HepG2 (cell line): ENCODE results near the gene PGLYRP4. TPM values are rescaled to one million over a fixed set of nuclear protein-coding genes. Genes with fewer than 3 reads are reported as not detected.

ENCODE experiments used
- ATAC-seq: fragments of 200-7000 bp; cut with Tn5 transposase; 3 replicates; pipeline ENCODE4 v1.9.1; 2020; ENCODE audit warnings: mild to moderate bottlenecking, moderate library complexity
- BruUV-seq: library from RNA; stranded (reverse); fragments of 400-500 nt; replicated peaks from 2 replicates; lab custom pipeline; 2021; lab: Mats Ljungman, UMichigan
- CTCF ChIA-PET: fragments of 300-600 bp; formaldehyde crosslinking; extraction: SDS; loops from one replicate; lab custom pipeline; 2021; ENCODE audit warnings: low total read pairs, inconsistent platforms, low intra/inter-chr PET ratio; lab: Yijun Ruan, JAX
- POLR2A ChIA-PET: fragments of 350-600 bp; sonication (Branson Sonifier 250); formaldehyde crosslinking; loops from one replicate; lab custom pipeline; 2020; ENCODE audit warnings: antibody characterized with exemption, inconsistent platforms; lab: Yijun Ruan, JAX
- DNase-seq: peaks from one replicate; pipeline ENCODE4 v3.0.0-alpha.2; 2015; ENCODE audit warnings: low spot score
- FAIRE-seq: peaks from 3 replicates; lab custom pipeline; 2011; peaks lifted over from hg19 to GRCh38; lab: Jason Lieb, UNC
- H2AFZ ChIP-seq: one replicate; pipeline ENCODE4 v1.6.1; 2011; ENCODE audit warnings: low read length, inconsistent platforms
- H3K27ac ChIP-seq: fragments of 300-600 bp; 3 replicates; pipeline ENCODE4 v1.8.0; 2011; ENCODE audit warnings: mixed run types, mild to moderate bottlenecking, mixed read lengths, low read length, inconsistent platforms; ENCODE audit not compliant: insufficient read depth; ENCODE audit errors: extremely low read length
- H3K27me3 ChIP-seq, 2 experiments: fragments of 200-600 bp in 1 of 2; 2 replicates in 1 of 2; 3 replicates in 1 of 2; pipeline versions ENCODE4 v1.6.0 to v1.8.0; 2011; ENCODE audit warnings: low read length in 2 of 2, mild to moderate bottlenecking in 2 of 2, moderate library complexity in 2 of 2, inconsistent platforms in 1 of 2; ENCODE audit not compliant: insufficient read depth in 2 of 2, control insufficient read depth in 1 of 2
- H3K36me3 ChIP-seq, 2 experiments: fragments of 200-600 bp in 1 of 2; replicated peaks in 1 of 2; 2 replicates in 1 of 2; 3 replicates in 1 of 2; pipeline versions ENCODE4 v1.5.1 to v1.8.0; 2011; ENCODE audit warnings: low read length in 2 of 2, inconsistent platforms in 1 of 2; ENCODE audit not compliant: insufficient read depth in 2 of 2, control insufficient read depth in 1 of 2
- H3K4me1 ChIP-seq: 2 replicates; pipeline ENCODE4 v1.5.1; 2012; ENCODE audit warnings: low read length, inconsistent platforms; ENCODE audit not compliant: insufficient read depth
- H3K4me2 ChIP-seq: 2 replicates; pipeline ENCODE4 v1.6.0; 2011; ENCODE audit warnings: low read depth, low read length, inconsistent platforms
- H3K4me3 ChIP-seq, 3 experiments: fragments of 200-600 bp in 1 of 3; sonication (generic), shearing (Covaris generic) in 1 of 3; replicated peaks in 1 of 3; 2 replicates each; pipeline ENCODE4 v1.5.1; 2011 to 2016; ENCODE audit warnings: low read length in 3 of 3, inconsistent platforms in 2 of 3, low read depth in 2 of 3, mild to moderate bottlenecking in 2 of 3, control low read depth in 1 of 3, mixed read lengths in 1 of 3; ENCODE audit not compliant: insufficient read depth in 1 of 3
- H3K79me2 ChIP-seq: one replicate; pipeline ENCODE4 v1.6.1; 2011; ENCODE audit warnings: low read length, inconsistent platforms; ENCODE audit not compliant: insufficient read depth
- H3K9ac ChIP-seq: 2 replicates; pipeline ENCODE4 v1.6.0; 2011; ENCODE audit warnings: mild to moderate bottlenecking, low read depth, low read length, inconsistent platforms; ENCODE audit not compliant: insufficient read depth
- H3K9me3 ChIP-seq: 2 replicates; pipeline ENCODE4 v1.5.1; 2012; ENCODE audit warnings: mild to moderate bottlenecking, low read length
- H4K20me1 ChIP-seq: 2 replicates; pipeline ENCODE4 v1.6.0; 2011; ENCODE audit warnings: inconsistent platforms, mild to moderate bottlenecking, low read length, moderate library complexity; ENCODE audit not compliant: insufficient read depth
- DRAP1 ChIP-seq: IDR thresholded peaks from 2 replicates; pipeline ENCODE4 v1.6.1; 2016; ENCODE audit warnings: missing genetic modification reagents, missing compliant biosample characterization
- PRMT3 ChIP-seq: sonication (generic); formaldehyde crosslinking; IDR thresholded peaks from 2 replicates; pipeline ENCODE4 v1.8.1; 2022; ENCODE audit warnings: low read depth, mild to moderate bottlenecking, moderate library complexity, missing genetic modification reagents, borderline replicate concordance
- RARA ChIP-seq: IDR thresholded peaks from 2 replicates; pipeline ENCODE4 v1.6.1; 2016; ENCODE audit warnings: missing genetic modification reagents, missing compliant biosample characterization
- SMAD3 ChIP-seq: sonication (generic); formaldehyde crosslinking; IDR thresholded peaks from 2 replicates; pipeline ENCODE4 v1.4.0; 2020; ENCODE audit warnings: missing genetic modification reagents
- ZNF296 ChIP-seq: sonication (generic); formaldehyde crosslinking; conservative IDR thresholded peaks from 2 replicates; pipeline ENCODE4 v1.5.0; 2020; ENCODE audit warnings: mild to moderate bottlenecking, missing genetic modification reagents
- ZNF777 ChIP-seq: sonication (generic); formaldehyde crosslinking; IDR thresholded peaks from 2 replicates; pipeline ENCODE4 v1.4.0; 2020; ENCODE audit warnings: missing genetic modification reagents
- WGBS: methylation state at CpG from one replicate; pipeline ENCODE4 v1.1.6; 2017; ENCODE audit warnings: low lambda C conversion rate; 5-methylcytosine and 5-hydroxymethylcytosine counted together
- in situ Hi-C: cut with HindIII; loops from 2 replicates; pipeline ENCODE4 v1.10.0; 2017; ENCODE audit warnings: low pct_unique_long_range_greater_than_20kb; ENCODE audit not compliant: extremely low pct_ligation_motif_present
- intact Hi-C: fragments of 100-400 bp; cut with micrococcal nuclease; formaldehyde crosslinking; loops from one replicate; pipeline ENCODE4 v1.10.0; 2022; ENCODE audit not compliant: unreplicated experiment
- polyA plus RNA-seq, 8 experiments: library from polyadenylated mRNA; depleted of rRNA in 3 of 8; stranded (reverse) in 7 of 8; unstranded in 1 of 8; fragments of >200 nt; fragmentation: Illumina TruSeq in 4 of 8; extraction: Trizol in 4 of 8; gene quantifications; 2 replicates each; pipeline versions ENCODE4 v1.2.1 to v1.2.3, GENCODE V29; 2011 to 2016; ENCODE audit warnings: low read depth in 4 of 8, missing spikeins in 1 of 8, mixed read lengths in 1 of 8; ENCODE audit not compliant: insufficient read depth in 1 of 8
- total RNA-seq, 5 experiments: library from RNA; depleted of rRNA; stranded (reverse); fragments of >200 nt; fragmentation: Illumina TruSeq; extraction: Trizol; gene quantifications; 2 replicates each; pipeline ENCODE4 v1.2.3, GENCODE V29; 2016; ENCODE audit warnings: low read depth in 1 of 5

PGLYRP4 gene
- total and polyA plus RNA-seq, 2 of the 13 experiments (the other 11 are each of a cell fraction or from before 2014, with no cell fraction given), result not detected

GRCh38 chr1:153390938-153391710 is 42.5 kb upstream of the PGLYRP4 start, which contains the start of gene S100A8:
S100A8 (minus strand) TSS chr1:153391073; CDS start chr1:153390535, 538 bp downstream.
- no peak within 1 kb of the TSS for H3K27ac ChIP-seq
- H3K4me3 ChIP-seq, result no peak within 1 kb of the TSS
- BruUV-seq, result no TSS peak
- intact Hi-C loops (loop anchor here (10.0 kb wide), 2 partner anchors 56 to 996 kb away; no protein-coding TSS in a partner anchor), in situ Hi-C loops (no loop called here)
- H3K4me2 ChIP-seq, result no peak within 1 kb of the TSS
- H4K20me1 ChIP-seq, result no peaks in the 10 kb centered on the region
- no peaks in the 10 kb centered on the region for H3K79me2 ChIP-seq
- FAIRE-seq, result no peak
- H3K27me3 ChIP-seq, result peaks cover 0 to 10% of the 10 kb centered on the region in 2 experiments; a peak in 4 of 5 replicates
- DNase-seq, result no peak
- TF ChIP-seq ZNF777 (no peak), ZNF296 (CRISPR knock-in tag) (no peak), DRAP1 (CRISPR knock-in tag) (no peak), SMAD3 (CRISPR knock-in tag) (no peak), PRMT3 (CRISPR knock-in tag) (no peak), RARA (CRISPR knock-in tag) (no peak)
- CTCF ChIA-PET, result no interaction called here
- POLR2A ChIA-PET, result no interaction called here
- no peaks in the 10 kb centered on the region for H3K4me1 ChIP-seq
- ATAC-seq, result no peak
- H2AFZ ChIP-seq, result no peak within 1 kb of the TSS
- H3K9me3 ChIP-seq, result no peaks in the 10 kb centered on the region
- H3K36me3 ChIP-seq, result no peaks in the 10 kb centered on the region
- no peak within 1 kb of the TSS for H3K9ac ChIP-seq
- 7% methylated on average over 7 of the region's 7 CpGs for WGBS
